K562 (cell line): ENCODE results near the gene SLC29A2. TPM values are rescaled to one million over a fixed set of nuclear protein-coding genes. Genes with fewer than 3 reads are reported as not detected.

Experiments
- COPS2 ChIP-seq: fragments of 450-650 bp; conservative IDR thresholded peaks from 2 replicates; pipeline ENCODE4 v1.6.1; 2016; ENCODE audit warnings: mild to moderate bottlenecking, moderate library complexity
- CREM ChIP-seq: IDR thresholded peaks from 2 replicates; pipeline ENCODE4 v1.6.1; 2014; ENCODE audit warnings: antibody characterized with exemption, low read depth
- ID3 ChIP-seq, 2 experiments: fragments of 250-450 bp in 1 of 2; fragments of 450-650 bp in 1 of 2; sonication (Bioruptor Pico) in 1 of 2; IDR thresholded peaks; 2 replicates each; pipeline versions ENCODE4 v1.6.1 to v1.8.0; 2016 to 2021; ENCODE audit warnings: mild to moderate bottlenecking in 2 of 2, moderate library complexity in 2 of 2, missing compliant biosample characterization in 1 of 2, missing genetic modification characterization in 1 of 2
- KLF1 ChIP-seq: fragments of 450-650 bp; IDR thresholded peaks from 2 replicates; pipeline ENCODE4 v1.6.1; 2016; ENCODE audit warnings: missing genetic modification characterization, missing compliant biosample characterization
- PYGO2 ChIP-seq: fragments of 450-650 bp; IDR thresholded peaks from 2 replicates; pipeline ENCODE4 v1.6.1; 2016; ENCODE audit warnings: mild to moderate bottlenecking, missing genetic modification characterization, moderate library complexity, missing compliant biosample characterization
- RBFOX2 ChIP-seq: fragments of 200-400 bp; formaldehyde crosslinking; IDR thresholded peaks from 2 replicates; pipeline ENCODE4 v1.6.1; 2017; ENCODE audit warnings: low read depth, mild to moderate bottlenecking, low read length, moderate library complexity
- RBM22 ChIP-seq: fragments of 200-400 bp; formaldehyde crosslinking; IDR thresholded peaks from 2 replicates; pipeline ENCODE4 v1.6.1; 2018; ENCODE audit warnings: low read length, low read depth; ENCODE audit not compliant: poor library complexity, severe bottlenecking
- RFX1 ChIP-seq: fragments of 450-650 bp; IDR thresholded peaks from 2 replicates; pipeline ENCODE4 v1.6.1; 2016; ENCODE audit warnings: mild to moderate bottlenecking, moderate library complexity
- RREB1 ChIP-seq: fragments of 250-450 bp; sonication (Bioruptor Pico); IDR thresholded peaks from 2 replicates; pipeline ENCODE4 v1.4.0; 2020
- SPI1 ChIP-seq: IDR thresholded peaks from 2 replicates; pipeline ENCODE4 v1.6.1; 2011; ENCODE audit warnings: low read depth, low read length, control low read depth, borderline replicate concordance
- SRF ChIP-seq, 2 experiments: fragments of 250-450, 450-650 bp in 1 of 2; sonication (Bioruptor Pico) in 1 of 2; sonication (generic) in 1 of 2; formaldehyde crosslinking; IDR thresholded peaks; 2 replicates each; pipeline versions ENCODE4 v1.5.0 to v1.5.1; 2020 to 2022; ENCODE audit warnings: mild to moderate bottlenecking in 1 of 2, missing genetic modification reagents in 1 of 2
- STAT5B ChIP-seq: fragments of 250-450 bp; sonication (Bioruptor Pico); IDR thresholded peaks from 2 replicates; pipeline ENCODE4 v1.8.0; 2021; ENCODE audit warnings: mild to moderate bottlenecking, inconsistent platforms
- TAF7 ChIP-seq: fragments of 450-650 bp; IDR thresholded peaks from 2 replicates; pipeline ENCODE4 v1.6.1; 2016; ENCODE audit warnings: missing genetic modification characterization, missing compliant biosample characterization
- TFAM ChIP-seq: fragments of 250-450 bp; sonication (Bioruptor Pico); conservative IDR thresholded peaks from 2 replicates; pipeline ENCODE4 v1.5.0; 2021; ENCODE audit warnings: mild to moderate bottlenecking, moderate library complexity
- ZBTB11 ChIP-seq, 3 experiments: fragments of 200-800 bp in 1 of 3; fragments of 250-450 bp in 1 of 3; fragments of 450-650 bp in 1 of 3; sonication (Bioruptor Pico) in 1 of 3; sonication (Bioruptor generic) in 1 of 3; formaldehyde crosslinking in 1 of 3; IDR thresholded peaks; 2 replicates each; pipeline versions ENCODE4 v1.6.1 to v1.8.0; 2016 to 2022; ENCODE audit warnings: mild to moderate bottlenecking in 2 of 3, missing genetic modification characterization in 2 of 3, missing compliant biosample characterization in 1 of 3, moderate library complexity in 1 of 3
- ZFX ChIP-seq: sonication (generic); formaldehyde crosslinking; IDR thresholded peaks from 2 replicates; pipeline ENCODE4 v1.8.0; 2022; ENCODE audit warnings: mild to moderate bottlenecking, missing genetic modification reagents, moderate library complexity
- ZNF551 ChIP-seq: fragments of 250-450 bp; sonication (Bioruptor Pico); IDR thresholded peaks from 2 replicates; pipeline ENCODE4 v1.5.0; 2021; ENCODE audit warnings: mild to moderate bottlenecking, moderate library complexity
- polyA plus RNA-seq, 8 experiments: library from polyadenylated mRNA; depleted of rRNA in 4 of 8; stranded (reverse) in 5 of 8; unstranded in 3 of 8; fragments of >200 nt; fragmentation: Nextera tagmentation in 2 of 8; fragmentation: Illumina TruSeq in 1 of 8; extraction: Ambion mirVana in 2 of 8; extraction: Trizol in 1 of 8; gene quantifications; 2 replicates each; pipeline versions ENCODE4 v1.2.1 to v1.2.3, GENCODE V29; 2011 to 2014; ENCODE audit warnings: inconsistent platforms in 1 of 8, missing spikeins in 1 of 8
- total RNA-seq, 7 experiments: library from RNA; depleted of rRNA in 6 of 7; stranded (reverse); fragments of >200 nt in 6 of 7; fragmentation: Illumina TruSeq in 2 of 7; extraction: Trizol in 2 of 7; gene quantifications; 2 replicates each; pipeline versions ENCODE4 v1.2.1 to v1.2.3, GENCODE V29; 2011 to 2021; ENCODE audit warnings: low replicate concordance in 1 of 7

The SLC29A2 gene
- total and polyA plus RNA-seq, 9 of the 15 experiments (the other 6 are each of a cell fraction or from before 2014, with no cell fraction given): 2.4 to 48.6 (median 14.2) TPM

- TF ChIP-seq ZBTB11 (CRISPR knock-in tag; IDR thresholded peaks at IDR 0.05) (peak in 1 of 3 experiments; percentile 83; a peak in 2 of 6 replicates), COPS2 (no peak), RBFOX2 (peak; percentile 83), TFAM (CRISPR knock-in tag) (no peak), SRF (CRISPR knock-in tag; IDR thresholded peaks at IDR 0.05) (peak in 1 of 2 experiments; percentile 65; a peak in 1 of 4 replicates), ID3 (CRISPR knock-in tag; IDR thresholded peaks at IDR 0.05) (no peak), ID3 (tag; IDR thresholded peaks at IDR 0.05) (no peak), ZFX (CRISPR knock-in tag) (no peak; the same call in 1 of the 2 replicates), ZNF551 (CRISPR knock-in tag) (no peak), RBM22 (no peak), RFX1 (no peak), STAT5B (CRISPR knock-in tag) (no peak), SPI1 (no peak), KLF1 (tag) (no peak), CREM (peak; percentile 15; the same call in 1 of the 2 replicates), TAF7 (tag) (0 out of 2 replicates have a peak, but pooled peaks have one; percentile 4), RREB1 (no peak), PYGO2 (no peak)
These were observed at the start of gene SLC29A2 (continued) for GRCh38 chr11:66371627-66372415.
